Activated T-helper 2 cell treated with anti-CD3 and anti-CD28 coated beads, Interferon-gamma antibody, Interleukin-2, Interleukin-4, amounts not matched to agents 10 μg/mL and 5 μg/mL and 100 μg/mL, durations not matched to agents 14 hours and 24 hours and 36 hours (primary cell): ENCODE measurements around the gene FANCM. TPM values are rescaled to one million over a fixed set of nuclear protein-coding genes. Genes with fewer than 3 reads are reported as not detected.
A peak's percentile ranks its signal among the peaks of the same experiment; 100 is the strongest.
"Not testable (repeated sequence)": the region's sequence is repeated elsewhere in the genome, so short reads cannot be mapped to it uniquely, and the experiment has no call there.

Experiments used
- DNase-seq: peaks from one replicate; pipeline ENCODE4 v3.0.0; 2021; ENCODE audit warnings: low spot score
- H3K27ac Mint-ChIP-seq: one replicate; pipeline ENCODE4 v1.8.0; 2021; ENCODE audit warnings: mixed read lengths
- H3K27me3 Mint-ChIP-seq: one replicate; pipeline ENCODE4 v1.8.0; 2021; ENCODE audit warnings: low read depth, mixed read lengths
- H3K36me3 Mint-ChIP-seq: one replicate; pipeline ENCODE4 v1.8.0; 2021; ENCODE audit warnings: low read depth, mixed read lengths
- H3K4me1 Mint-ChIP-seq: one replicate; pipeline ENCODE4 v1.8.0; 2021; ENCODE audit warnings: low read depth, mixed read lengths
- H3K4me3 Mint-ChIP-seq: one replicate; pipeline ENCODE4 v1.8.0; 2021; ENCODE audit warnings: low read depth, mild to moderate bottlenecking, moderate library complexity, mixed read lengths
- H3K9me3 Mint-ChIP-seq: one replicate; pipeline ENCODE4 v1.8.0; 2021; ENCODE audit warnings: mixed read lengths
- intact Hi-C: fragments of 100-400 bp; cut with micrococcal nuclease; formaldehyde crosslinking; loops from one replicate; pipeline ENCODE4 v1.15.1; 2023
- total RNA-seq: library from RNA; stranded (reverse); gene quantifications from 2 replicates; pipeline ENCODE4 v1.2.3, GENCODE V29; 2022

The FANCM gene
- total RNA-seq, 1 donor from 2014 or later, result 14.4 TPM

DNA sequence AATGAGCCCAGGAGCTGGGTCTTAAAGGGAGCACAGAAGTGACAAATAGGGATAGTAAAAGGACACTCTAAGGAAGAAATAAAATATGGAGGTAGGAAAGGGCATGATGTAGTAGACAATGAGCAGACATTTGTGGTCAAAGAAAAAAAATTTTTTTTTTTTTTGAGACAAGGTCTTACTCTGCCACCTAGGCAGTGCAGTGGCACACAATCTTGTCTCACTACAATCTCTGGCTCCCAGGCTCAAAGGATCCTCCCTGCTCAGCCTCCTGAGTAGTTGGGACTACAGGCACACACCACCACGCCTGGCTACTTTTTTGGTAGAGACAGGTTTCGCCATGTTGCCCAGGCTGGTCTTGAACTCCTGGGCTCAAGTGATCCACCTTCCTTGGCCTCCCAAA, 10.0 kb upstream of the FANCM start:
- Mint-ChIP-seq H3K4me1 (peaks cover 4% of the 10 kb centered on the region), H3K4me3 (no peak overlapping the region), H3K27ac (no peak overlapping the region), H3K36me3 (peaks cover 53% of the 10 kb centered on the region), H3K27me3 (no peaks in the 10 kb centered on the region), H3K9me3 (no peaks in the 10 kb centered on the region)
- DNase-seq, result no peak
- intact Hi-C loops, result no loop called here

DNA sequence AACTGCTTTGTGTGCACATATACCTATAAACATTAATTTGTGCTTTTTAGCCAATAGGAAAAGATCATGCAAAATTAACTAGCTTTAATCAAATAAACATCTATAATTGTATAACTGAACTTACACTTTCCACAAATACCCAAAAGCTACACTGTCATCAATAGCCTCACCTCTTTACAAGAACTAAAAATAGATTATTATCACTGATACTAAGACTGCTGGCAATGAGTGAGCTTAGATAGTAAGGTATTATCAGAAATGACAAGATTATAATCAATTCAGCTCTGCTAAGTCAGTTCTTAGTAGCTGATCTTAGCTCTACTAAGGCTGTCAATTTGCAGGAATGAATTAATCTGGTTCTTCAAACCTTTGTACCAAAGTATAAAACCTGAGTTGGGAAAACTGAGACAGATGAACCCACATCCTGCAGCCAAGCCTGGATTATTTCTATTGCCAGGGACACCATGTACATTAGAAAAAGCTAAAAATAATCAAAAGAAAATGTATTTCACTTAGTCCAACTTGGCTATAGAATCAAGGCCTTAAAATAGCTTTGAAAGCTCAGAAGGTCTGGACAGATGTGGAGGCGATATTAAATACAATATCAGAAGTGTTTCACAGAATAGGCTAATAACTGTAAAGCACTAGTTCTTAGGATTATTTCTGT, 6.6 kb upstream of the FANCM start:
- H3K9me3 Mint-ChIP-seq, result no peaks in the 10 kb centered on the region
- H3K36me3 Mint-ChIP-seq, result peaks cover 33% of the 10 kb centered on the region
- no peaks in the 10 kb centered on the region for H3K27me3 Mint-ChIP-seq
- no peak overlapping the region for H3K27ac Mint-ChIP-seq
- DNase-seq, result no peak
- H3K4me1 Mint-ChIP-seq, result peaks cover 13% of the 10 kb centered on the region
- H3K4me3 Mint-ChIP-seq, result no peak overlapping the region
- intact Hi-C loops, result no loop called here

DNA sequence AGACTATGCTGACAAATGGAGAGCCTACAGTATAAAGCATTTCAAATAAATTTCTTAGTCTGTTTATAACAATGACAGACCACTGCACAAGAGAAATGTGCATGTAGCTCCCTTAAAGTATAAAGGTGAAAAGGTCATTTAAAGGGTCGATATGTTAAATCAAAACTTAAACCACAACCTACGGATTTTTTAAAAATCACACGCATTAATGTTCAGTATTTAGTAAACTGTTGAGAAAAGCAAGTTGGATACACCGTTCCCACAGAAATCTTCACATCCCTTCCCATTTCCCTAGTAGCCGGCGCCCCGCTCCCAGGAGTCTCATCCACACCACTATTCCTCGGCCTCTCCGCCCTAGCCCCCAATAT, 2.1 kb upstream of the FANCM start:
- DNase-seq, result no peak
- H3K27me3 Mint-ChIP-seq, result no peaks in the 10 kb centered on the region
- H3K4me1 Mint-ChIP-seq, result peaks cover 25% of the 10 kb centered on the region
- H3K36me3 Mint-ChIP-seq, result peaks cover 9% of the 10 kb centered on the region
- peak overlapping the region; percentile 92 for H3K4me3 Mint-ChIP-seq
- peak overlapping the region; percentile 98 for H3K27ac Mint-ChIP-seq
- intact Hi-C loops, result loop anchor here (1.0 to 5.0 kb wide), 6 partner anchors 43 to 236 kb away; partner anchors contain the start of genes MIS18BP1, PRPF39 and TOGARAM1
- H3K9me3 Mint-ChIP-seq, result no peaks in the 10 kb centered on the region

DNA sequence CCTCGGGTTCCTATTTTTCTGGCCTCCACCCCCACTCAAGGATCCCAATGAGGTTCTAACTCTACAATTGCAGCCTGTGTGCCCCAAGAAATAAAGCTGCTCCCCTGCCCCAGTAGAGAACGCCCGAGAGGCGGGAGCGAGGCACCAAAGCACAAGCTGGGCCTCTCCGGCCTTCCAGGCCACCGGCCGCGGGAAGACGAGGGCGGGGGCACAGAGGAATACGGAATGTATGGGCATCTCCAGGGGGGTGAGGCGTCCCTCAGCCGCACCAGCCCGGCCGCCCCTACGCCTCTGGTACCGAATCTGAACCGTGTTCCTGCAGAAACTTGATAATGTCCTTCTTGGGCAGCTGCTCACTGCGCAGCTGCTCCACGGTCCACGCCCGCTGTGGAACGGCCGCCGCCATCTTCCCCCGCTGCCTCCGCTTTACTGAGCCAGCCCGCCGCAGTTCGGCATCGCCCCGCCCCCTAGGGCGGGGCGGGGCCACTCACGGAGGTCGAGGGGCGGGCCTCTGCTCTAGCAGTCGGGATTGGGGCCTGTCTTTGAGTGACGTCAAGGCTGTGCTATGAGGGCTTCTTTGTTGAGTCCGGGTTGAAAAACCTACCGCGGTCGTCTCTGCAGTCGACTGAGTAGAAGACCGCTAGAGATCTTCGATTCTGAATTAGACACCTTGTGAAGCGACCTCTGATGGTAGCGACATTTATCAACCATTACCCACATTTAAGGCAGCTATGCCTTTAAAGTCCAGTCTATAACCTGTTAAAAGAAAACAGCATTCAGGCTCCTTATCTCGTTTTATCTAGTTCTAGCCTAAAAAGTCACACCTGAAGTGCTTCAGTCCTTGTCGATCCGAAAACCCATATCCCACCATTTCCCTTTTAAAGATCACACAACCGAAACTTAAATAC, 1.4 kb upstream of the FANCM start, which contains the start of gene FKBP3:
FKBP3 (minus strand) TSS at position 431 of the 908 bp plus-strand sequence; CDS start at position 406, 25 bp downstream.
- DNase-seq, result peak; percentile 93
- intact Hi-C loops, result loop anchor here (1.0 to 5.0 kb wide), 6 partner anchors 44 to 237 kb away; partner anchors contain the start of genes MIS18BP1, PRPF39 and TOGARAM1
- H3K4me3 Mint-ChIP-seq, result peak within 1 kb of the TSS; percentile 92
- peak within 1 kb of the TSS; percentile 98 for H3K27ac Mint-ChIP-seq
- peaks cover 4% of the 10 kb centered on the region for H3K36me3 Mint-ChIP-seq
- H3K4me1 Mint-ChIP-seq, result peaks cover 30% of the 10 kb centered on the region
- no peaks in the 10 kb centered on the region for H3K9me3 Mint-ChIP-seq
- no peaks in the 10 kb centered on the region for H3K27me3 Mint-ChIP-seq

DNA sequence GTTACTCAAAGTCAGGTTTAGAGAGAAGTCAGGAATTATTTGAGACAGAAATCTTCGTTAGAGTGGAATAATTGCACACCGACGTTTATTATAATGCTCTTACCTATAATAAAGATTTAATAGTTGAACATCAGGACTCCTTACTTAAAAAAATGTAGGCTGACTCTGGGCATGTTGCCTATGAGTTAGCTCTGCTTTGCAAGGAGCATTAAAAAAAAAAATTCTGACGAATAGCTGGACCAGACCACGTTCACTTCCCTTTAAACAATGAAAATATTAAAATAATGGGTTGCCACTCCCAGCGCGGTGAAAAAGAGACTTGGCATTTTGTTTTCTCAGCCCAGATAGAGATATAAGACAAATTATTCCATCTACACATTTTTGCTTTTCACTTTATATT, 574 bp upstream of the FANCM start:
- H3K36me3 Mint-ChIP-seq, result peaks cover 4% of the 10 kb centered on the region
- no peaks in the 10 kb centered on the region for H3K9me3 Mint-ChIP-seq
- DNase-seq, result no peak
- peak overlapping the region; percentile 92 for H3K4me3 Mint-ChIP-seq
- intact Hi-C loops, result loop anchor here (1.0 to 5.0 kb wide), 2 partner anchors 21 to 67 kb away; no protein-coding TSS in a partner anchor
- no peaks in the 10 kb centered on the region for H3K27me3 Mint-ChIP-seq
- H3K27ac Mint-ChIP-seq, result peak overlapping the region; percentile 98
- peaks cover 27% of the 10 kb centered on the region for H3K4me1 Mint-ChIP-seq

DNA sequence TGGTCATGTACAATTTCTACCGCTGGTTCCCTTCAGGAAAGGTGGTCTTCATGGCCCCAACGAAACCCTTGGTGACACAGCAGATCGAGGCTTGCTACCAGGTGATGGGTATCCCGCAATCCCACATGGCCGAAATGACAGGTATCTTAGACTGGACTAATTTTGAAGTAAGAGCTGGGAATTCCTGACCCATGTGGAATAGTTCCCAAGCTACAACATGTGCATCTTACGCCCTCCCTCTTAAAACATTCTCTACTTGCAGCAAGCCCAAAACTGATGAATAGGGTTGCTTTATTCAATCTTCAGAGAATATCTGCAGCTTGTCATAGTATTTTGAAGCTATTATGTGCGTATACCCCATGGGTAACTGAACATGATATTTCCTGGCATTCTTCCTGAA, 669 bp downstream of the FANCM start:
- Mint-ChIP-seq H3K9me3 (no peaks in the 10 kb centered on the region), H3K4me3 (peak overlapping the region; percentile 92), H3K4me1 (peaks cover 27% of the 10 kb centered on the region), H3K27ac (peak overlapping the region; percentile 98), H3K36me3 (peaks cover 4% of the 10 kb centered on the region), H3K27me3 (no peaks in the 10 kb centered on the region)
- intact Hi-C loops, result loop anchor here (5.0 kb wide), 1 partner anchor 66 kb away; no protein-coding TSS in a partner anchor
- no peak for DNase-seq

DNA sequence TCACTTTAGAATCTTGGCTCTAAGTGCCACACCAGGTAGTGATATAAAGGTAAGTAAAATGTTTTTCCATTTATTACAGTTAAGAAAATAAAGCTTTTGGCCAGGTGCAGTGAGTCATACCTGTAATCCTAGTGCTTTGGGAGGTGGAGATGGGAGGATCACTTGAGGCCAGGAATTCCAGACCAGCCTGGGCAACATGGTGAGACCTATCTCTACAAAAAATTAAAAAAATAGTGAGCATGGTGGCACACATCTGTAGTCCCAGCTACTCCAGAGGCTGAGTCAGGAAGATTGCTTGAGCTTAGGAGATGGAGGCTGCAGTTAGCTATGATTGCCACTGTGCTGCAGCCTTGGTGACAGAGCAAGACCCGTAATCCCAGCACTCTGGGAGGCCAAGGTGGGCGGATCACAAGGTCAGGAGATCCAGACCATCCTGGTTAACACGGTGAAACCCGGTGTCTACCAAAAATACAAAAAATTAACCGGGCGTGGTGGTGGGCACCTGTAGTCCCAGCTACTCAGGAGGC, 5.0 kb downstream of the FANCM start:
- Mint-ChIP-seq H3K27me3 (no peaks in the 10 kb centered on the region), H3K4me1 (peaks cover 28% of the 10 kb centered on the region), H3K36me3 (peaks cover 21% of the 10 kb centered on the region), H3K27ac (no peak overlapping the region), H3K4me3 (no peak overlapping the region), H3K9me3 (no peaks in the 10 kb centered on the region)
- intact Hi-C loops, result no loop called here
- DNase-seq, result no peak

DNA sequence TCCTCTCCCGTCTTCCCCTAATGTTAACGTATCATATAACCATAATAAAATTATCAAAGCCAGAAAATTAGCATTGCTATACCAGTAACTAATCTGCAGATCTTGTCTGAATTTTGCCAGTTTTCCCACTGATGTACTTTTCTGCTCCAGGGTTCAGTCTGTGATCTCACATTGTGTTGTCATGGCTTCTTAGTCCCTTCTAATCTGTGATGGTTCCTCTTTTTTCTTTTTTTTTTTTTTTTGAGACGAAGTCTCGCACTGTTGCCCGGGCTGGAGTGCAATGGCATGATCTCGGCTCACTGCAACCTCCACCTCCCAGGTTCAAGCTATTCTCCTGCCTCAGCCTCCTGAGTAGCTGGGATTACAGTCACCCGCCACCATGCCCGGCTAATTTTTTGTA, 6.4 kb downstream of the FANCM start:
- intact Hi-C loops, result not testable (repeated sequence)

DNA sequence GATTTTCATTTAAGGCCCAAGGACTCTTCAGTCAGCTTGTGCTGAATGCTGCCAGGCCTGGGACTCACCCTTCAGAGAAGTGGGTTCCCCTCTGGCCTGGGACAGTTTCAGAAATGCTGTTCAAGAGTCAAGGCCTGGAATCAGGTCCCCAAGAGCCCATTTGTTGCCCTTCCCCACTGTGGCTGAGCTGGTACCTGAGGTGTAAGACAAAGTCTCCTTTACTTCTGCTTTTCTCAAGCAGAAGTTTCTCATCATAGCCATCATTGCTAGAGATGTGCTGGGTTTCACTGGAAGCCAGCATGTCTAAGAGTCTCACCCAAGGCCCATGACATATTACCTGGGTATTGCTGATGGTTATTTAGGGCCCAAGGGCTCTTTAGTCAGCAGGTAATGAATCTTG, 8.9 kb downstream of the FANCM start:
- H3K9me3 Mint-ChIP-seq, result no peaks in the 10 kb centered on the region
- intact Hi-C loops, result no loop called here
- H3K27ac Mint-ChIP-seq, result no peak overlapping the region
- no peak for DNase-seq
- H3K36me3 Mint-ChIP-seq, result peaks cover 24% of the 10 kb centered on the region
- no peak overlapping the region for H3K4me3 Mint-ChIP-seq
- no peaks in the 10 kb centered on the region for H3K27me3 Mint-ChIP-seq
- H3K4me1 Mint-ChIP-seq, result peaks cover 12% of the 10 kb centered on the region

More for the DNA sequence above, 6.4 kb downstream of the FANCM start:
- H3K9me3 Mint-ChIP-seq, H3K27me3 Mint-ChIP-seq, DNase-seq, H3K27ac Mint-ChIP-seq, H3K4me3 Mint-ChIP-seq: not testable (repeated sequence)
- peaks cover 29% of the 10 kb centered on the region for H3K4me1 Mint-ChIP-seq
- peaks cover 21% of the 10 kb centered on the region for H3K36me3 Mint-ChIP-seq

DNA sequence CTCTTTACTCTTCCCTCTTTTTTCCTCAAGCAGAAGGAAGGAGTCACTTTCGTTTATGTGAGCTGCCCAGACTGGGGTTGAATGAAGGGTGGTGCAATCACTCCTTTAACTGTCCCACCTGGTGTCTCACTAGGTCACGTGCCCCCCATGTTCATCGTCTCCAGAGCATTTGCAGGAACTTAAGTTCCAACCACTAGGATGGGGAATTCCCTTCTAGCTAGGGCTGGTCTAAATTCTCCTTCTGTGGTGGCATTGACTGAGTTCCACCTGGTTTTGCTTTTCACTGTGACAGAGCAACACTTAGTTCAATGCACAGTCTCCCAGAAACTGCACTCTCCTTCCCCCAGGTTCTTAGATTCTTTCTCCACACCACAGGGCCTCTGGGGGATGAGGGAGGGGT, 9.5 kb downstream of the FANCM start:
- H3K4me1 Mint-ChIP-seq, result peaks cover 12% of the 10 kb centered on the region
- H3K27ac Mint-ChIP-seq, result no peak overlapping the region
- no peaks in the 10 kb centered on the region for H3K9me3 Mint-ChIP-seq
- no peak overlapping the region for H3K4me3 Mint-ChIP-seq
- H3K36me3 Mint-ChIP-seq, result peaks cover 27% of the 10 kb centered on the region
- no peak for DNase-seq
- intact Hi-C loops, result no loop called here
- H3K27me3 Mint-ChIP-seq, result no peaks in the 10 kb centered on the region

DNA sequence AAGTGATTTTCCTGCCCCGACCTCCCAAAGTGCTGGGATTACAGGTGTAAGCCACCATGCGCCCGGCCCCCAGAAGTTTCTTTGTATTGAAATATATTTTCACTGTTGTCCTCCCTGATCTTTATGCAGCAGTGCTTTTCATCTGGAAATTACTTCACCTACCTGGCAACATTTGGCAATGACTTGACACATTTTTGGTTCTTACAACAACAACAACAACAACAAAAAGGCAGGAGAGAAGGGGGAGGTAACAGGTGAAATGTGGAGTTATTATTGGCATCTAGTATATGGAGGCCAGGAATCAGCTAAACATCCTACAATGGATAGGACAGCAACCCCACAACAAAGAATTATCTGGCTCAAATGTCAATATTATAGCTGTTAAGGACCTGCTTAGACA, 13.9 kb downstream of the FANCM start:
- Mint-ChIP-seq H3K9me3 (no peaks in the 10 kb centered on the region), H3K36me3 (peaks cover 28% of the 10 kb centered on the region), H3K27ac (no peak overlapping the region), H3K27me3 (no peaks in the 10 kb centered on the region), H3K4me1 (peaks cover 9% of the 10 kb centered on the region), H3K4me3 (no peak overlapping the region)
- intact Hi-C loops, result no loop called here
- DNase-seq, result no peak

DNA sequence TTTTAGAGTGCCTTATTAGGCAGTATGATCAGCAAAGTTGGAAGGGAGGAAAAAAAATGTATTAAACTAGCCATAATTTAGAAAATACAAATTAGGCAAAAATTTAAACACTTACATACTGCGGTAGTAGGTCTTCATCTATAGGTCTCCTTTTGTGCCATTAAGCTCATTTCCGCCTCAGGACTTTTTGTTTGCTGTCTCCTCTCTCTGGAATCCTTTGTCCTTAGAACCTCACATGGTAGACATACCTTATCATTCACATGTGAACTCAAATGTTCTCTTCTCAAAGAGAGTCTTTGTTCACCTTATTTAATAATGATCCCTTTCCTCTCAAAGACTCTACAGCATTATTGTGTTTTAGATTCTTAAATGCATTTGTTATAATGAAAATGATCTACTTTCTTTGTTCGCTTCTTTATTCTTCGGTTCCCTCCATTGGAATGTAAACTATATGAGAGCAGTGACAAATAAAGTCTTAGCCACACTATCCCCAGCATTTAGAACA, 14.7 kb downstream of the FANCM start:
- Mint-ChIP-seq H3K4me3 (no peak overlapping the region), H3K4me1 (peaks cover 4% of the 10 kb centered on the region), H3K27me3 (no peaks in the 10 kb centered on the region), H3K36me3 (peaks cover 21% of the 10 kb centered on the region), H3K9me3 (no peaks in the 10 kb centered on the region), H3K27ac (no peak overlapping the region)
- DNase-seq, result no peak
- intact Hi-C loops, result no loop called here
